Endothelial cell (in vitro differentiated cells): ENCODE measurements around the gene MBNL2. TPM values are rescaled to one million over a fixed set of nuclear protein-coding genes. Genes with fewer than 3 reads are reported as not detected.

Experiments
- DNase-seq: peaks from one replicate; pipeline ENCODE4 v3.0.0; 2021; ENCODE audit warnings: low spot score
- H3K27ac Mint-ChIP-seq: one replicate; pipeline ENCODE4 v1.8.0; 2021; ENCODE audit warnings: mixed read lengths, inconsistent platforms; ENCODE audit not compliant: unreplicated experiment
- H3K27me3 Mint-ChIP-seq: one replicate; pipeline ENCODE4 v1.8.0; 2021; ENCODE audit warnings: mild to moderate bottlenecking, moderate library complexity, mixed read lengths, inconsistent platforms; ENCODE audit not compliant: unreplicated experiment
- H3K36me3 Mint-ChIP-seq: one replicate; pipeline ENCODE4 v1.8.0; 2021; ENCODE audit warnings: mild to moderate bottlenecking, low read depth, mixed read lengths, inconsistent platforms; ENCODE audit not compliant: unreplicated experiment
- H3K4me1 Mint-ChIP-seq: one replicate; pipeline ENCODE4 v1.8.0; 2021; ENCODE audit warnings: mild to moderate bottlenecking, mixed read lengths, inconsistent platforms; ENCODE audit not compliant: unreplicated experiment
- H3K4me3 Mint-ChIP-seq: one replicate; pipeline ENCODE4 v1.8.0; 2021; ENCODE audit warnings: mild to moderate bottlenecking, mixed read lengths, inconsistent platforms; ENCODE audit not compliant: unreplicated experiment
- H3K9me3 Mint-ChIP-seq: one replicate; pipeline ENCODE4 v1.8.0; 2021; ENCODE audit warnings: mixed read lengths, inconsistent platforms; ENCODE audit not compliant: unreplicated experiment
- total RNA-seq: library from RNA; stranded (reverse); fragmentation: NEBNext Ultra II Directional; extraction: Animal tissue kit (Norgen Biotek cat#: 25700); gene quantifications from one replicate; pipeline ENCODE4 v1.2.1, GENCODE V29; 2021; ENCODE audit not compliant: unreplicated experiment
- TF ChIP-seq, protein P1 (sequence below): fragments of 200-600 bp; sonication (generic); IDR thresholded peaks from one replicate; pipeline ENCODE4 v1.5.0; 2021; ENCODE audit warnings: antibody characterized with exemption; ENCODE audit not compliant: unreplicated experiment

Gene MBNL2
- total RNA-seq, 1 donor from 2014 or later: 137 TPM

DNA sequence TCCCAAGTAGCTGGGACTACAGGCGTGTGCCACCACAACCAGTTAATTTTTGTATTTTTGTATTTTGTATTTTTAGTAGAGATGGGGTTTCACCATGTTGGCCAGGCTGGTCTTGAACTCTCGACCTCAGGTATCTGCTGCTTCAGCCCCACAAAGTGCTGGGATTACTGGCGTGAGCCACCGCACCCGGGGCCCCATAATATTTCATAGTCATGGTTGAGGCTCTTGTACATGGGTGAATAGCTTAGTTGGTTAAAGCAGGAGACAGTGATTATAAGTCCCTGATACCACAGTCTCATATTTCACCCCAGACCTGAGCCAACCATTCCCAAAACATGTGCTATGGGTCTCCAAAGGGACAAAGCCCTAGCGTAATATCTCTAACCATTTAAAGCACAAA, 26.1 kb downstream of the MBNL2 start:
- no peak for DNase-seq
- Mint-ChIP-seq H3K4me1 (peaks cover 54% of the 10 kb centered on the region), H3K4me3 (no peak overlapping the region), H3K36me3 (peaks cover under 1% of the 10 kb centered on the region), H3K27me3 (no peaks in the 10 kb centered on the region), H3K27ac (no peak overlapping the region), H3K9me3 (no peaks in the 10 kb centered on the region)
- TF ChIP-seq, protein P1, sequence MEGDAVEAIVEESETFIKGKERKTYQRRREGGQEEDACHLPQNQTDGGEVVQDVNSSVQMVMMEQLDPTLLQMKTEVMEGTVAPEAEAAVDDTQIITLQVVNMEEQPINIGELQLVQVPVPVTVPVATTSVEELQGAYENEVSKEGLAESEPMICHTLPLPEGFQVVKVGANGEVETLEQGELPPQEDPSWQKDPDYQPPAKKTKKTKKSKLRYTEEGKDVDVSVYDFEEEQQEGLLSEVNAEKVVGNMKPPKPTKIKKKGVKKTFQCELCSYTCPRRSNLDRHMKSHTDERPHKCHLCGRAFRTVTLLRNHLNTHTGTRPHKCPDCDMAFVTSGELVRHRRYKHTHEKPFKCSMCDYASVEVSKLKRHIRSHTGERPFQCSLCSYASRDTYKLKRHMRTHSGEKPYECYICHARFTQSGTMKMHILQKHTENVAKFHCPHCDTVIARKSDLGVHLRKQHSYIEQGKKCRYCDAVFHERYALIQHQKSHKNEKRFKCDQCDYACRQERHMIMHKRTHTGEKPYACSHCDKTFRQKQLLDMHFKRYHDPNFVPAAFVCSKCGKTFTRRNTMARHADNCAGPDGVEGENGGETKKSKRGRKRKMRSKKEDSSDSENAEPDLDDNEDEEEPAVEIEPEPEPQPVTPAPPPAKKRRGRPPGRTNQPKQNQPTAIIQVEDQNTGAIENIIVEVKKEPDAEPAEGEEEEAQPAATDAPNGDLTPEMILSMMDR: no peak

DNA sequence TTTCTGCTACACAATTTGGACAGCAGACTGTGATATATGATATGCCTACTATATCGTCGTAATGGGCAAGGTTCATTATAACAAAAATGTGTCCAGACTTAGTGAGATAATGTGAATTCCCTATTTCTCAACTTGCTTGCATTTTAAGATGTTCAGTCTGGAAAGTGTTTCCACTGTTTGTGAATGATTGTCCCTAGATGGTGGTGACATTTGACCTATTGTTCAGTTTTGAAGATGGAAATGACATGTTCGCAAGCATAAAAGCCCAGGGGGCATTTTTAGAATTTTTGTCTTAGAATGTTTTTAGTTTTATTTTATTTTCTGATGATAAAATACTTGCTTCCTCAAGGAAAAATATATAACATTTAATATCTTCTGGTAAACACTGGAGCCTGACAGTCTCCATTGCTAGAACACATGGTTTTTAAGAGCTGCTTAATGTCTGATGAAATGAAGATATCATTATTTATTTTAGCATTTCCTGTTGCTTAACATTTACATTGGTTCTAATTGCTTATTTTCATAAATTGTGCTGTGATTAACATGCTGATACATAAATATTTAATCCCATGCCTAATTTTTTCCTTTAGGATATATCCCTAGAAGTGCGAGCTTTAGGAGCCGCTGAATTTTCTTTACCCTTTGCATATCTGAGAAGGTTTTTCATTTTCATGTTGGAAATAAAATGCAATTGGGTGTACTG, 27.1 kb downstream of the MBNL2 start:
- Mint-ChIP-seq H3K9me3 (no peaks in the 10 kb centered on the region), H3K4me1 (peaks cover 44% of the 10 kb centered on the region), H3K27me3 (no peaks in the 10 kb centered on the region), H3K27ac (peak overlapping the region; percentile 57), H3K4me3 (no peak overlapping the region), H3K36me3 (no peaks in the 10 kb centered on the region)
- TF ChIP-seq, protein P1: no peak
- no peak for DNase-seq

DNA sequence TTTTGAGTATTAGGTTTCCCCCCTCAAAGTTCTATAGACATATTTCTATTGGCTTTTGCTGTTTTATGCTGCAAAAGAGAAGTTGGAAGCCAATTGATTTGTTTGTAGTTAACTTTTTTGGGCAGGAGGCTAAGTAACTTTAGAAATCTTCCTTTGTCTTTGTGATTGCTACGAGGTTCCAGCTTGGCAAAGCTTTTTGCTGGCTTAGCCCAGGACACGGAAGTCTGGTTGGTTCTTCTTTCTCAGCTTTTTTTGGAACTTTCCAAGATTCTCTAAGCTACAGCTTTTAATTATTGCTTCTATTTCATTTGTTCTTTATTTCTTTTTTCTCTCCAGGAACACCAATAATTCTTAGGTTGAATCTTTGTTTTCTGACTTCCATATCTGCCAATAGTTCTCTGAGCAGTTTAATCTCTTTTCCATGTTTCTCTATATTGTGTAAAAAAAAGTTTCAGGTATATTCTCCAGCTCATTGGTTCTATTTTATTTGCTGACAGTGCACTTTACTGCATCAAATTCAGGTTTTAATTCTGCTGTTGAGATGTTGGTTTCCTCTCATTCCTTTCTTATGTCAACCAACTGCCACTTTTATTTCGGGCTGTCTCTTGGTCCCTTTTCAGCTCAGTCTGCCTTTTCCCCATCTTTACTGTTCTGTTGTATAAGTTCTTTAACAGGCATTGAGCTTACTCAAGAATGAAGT, 27.8 kb downstream of the MBNL2 start:
- H3K27ac Mint-ChIP-seq: peak overlapping the region; percentile 48
- TF ChIP-seq, protein P1: no peak
- H3K9me3 Mint-ChIP-seq: no peaks in the 10 kb centered on the region
- peaks cover 43% of the 10 kb centered on the region for H3K4me1 Mint-ChIP-seq
- no peaks in the 10 kb centered on the region for H3K36me3 Mint-ChIP-seq
- DNase-seq: no peak
- no peak overlapping the region for H3K4me3 Mint-ChIP-seq
- H3K27me3 Mint-ChIP-seq: peaks cover 2% of the 10 kb centered on the region

DNA sequence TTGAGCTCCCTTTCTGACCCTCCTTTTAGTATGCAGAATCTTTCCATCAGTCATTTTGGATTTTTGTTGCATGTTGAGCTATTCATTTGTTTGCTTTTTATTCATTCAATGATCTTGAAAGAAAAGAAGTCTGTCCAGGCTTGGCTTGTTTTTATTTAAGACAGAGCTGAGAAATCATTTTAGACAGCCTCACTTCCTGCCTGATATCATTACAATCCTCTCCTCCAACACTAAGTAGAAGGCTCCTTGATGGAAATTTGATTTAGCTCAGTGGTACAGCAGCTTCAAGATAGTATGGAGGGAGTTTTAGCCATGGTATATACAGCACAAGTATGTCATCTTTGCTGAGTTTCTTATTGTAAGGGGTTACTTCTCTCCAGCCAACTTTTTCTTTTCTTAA, 28.4 kb downstream of the MBNL2 start:
- TF ChIP-seq, protein P1: no peak

DNA sequence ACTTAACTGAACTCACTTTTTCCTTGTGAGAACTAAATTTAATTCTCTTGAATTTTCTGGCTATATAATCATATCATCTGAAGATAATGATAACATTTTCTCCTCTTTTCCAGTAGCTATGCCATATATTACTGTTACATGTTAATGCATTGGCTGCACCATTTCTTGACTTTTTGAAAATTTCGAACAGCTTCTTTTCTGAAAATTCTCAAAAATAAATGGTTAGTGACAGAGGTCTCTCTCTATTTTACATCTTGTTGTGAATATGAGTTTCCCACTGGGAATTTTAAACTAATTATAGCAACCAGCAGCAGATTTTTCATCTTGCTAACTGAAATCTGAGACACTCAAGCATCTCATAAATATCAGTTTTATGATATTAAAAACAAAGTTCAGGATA, 30.6 kb downstream of the MBNL2 start:
- no peaks in the 10 kb centered on the region for H3K9me3 Mint-ChIP-seq
- peaks cover 7% of the 10 kb centered on the region for H3K27me3 Mint-ChIP-seq
- H3K36me3 Mint-ChIP-seq: peaks cover 19% of the 10 kb centered on the region
- peaks cover 48% of the 10 kb centered on the region for H3K4me1 Mint-ChIP-seq
- H3K4me3 Mint-ChIP-seq: no peak overlapping the region
- no peak overlapping the region for H3K27ac Mint-ChIP-seq
- TF ChIP-seq, protein P1: no peak
- no peak for DNase-seq

More for the DNA sequence above, 28.4 kb downstream of the MBNL2 start:
- peak overlapping the region; percentile 8 for H3K27ac Mint-ChIP-seq
- no peak for DNase-seq
- no peak overlapping the region for H3K4me3 Mint-ChIP-seq
- H3K36me3 Mint-ChIP-seq: peaks cover 4% of the 10 kb centered on the region
- H3K4me1 Mint-ChIP-seq: peaks cover 42% of the 10 kb centered on the region
- no peaks in the 10 kb centered on the region for H3K9me3 Mint-ChIP-seq
- peaks cover 2% of the 10 kb centered on the region for H3K27me3 Mint-ChIP-seq
